ENCODE data around the gene PPP1R16B.

Gene PPP1R16B

DNA sequence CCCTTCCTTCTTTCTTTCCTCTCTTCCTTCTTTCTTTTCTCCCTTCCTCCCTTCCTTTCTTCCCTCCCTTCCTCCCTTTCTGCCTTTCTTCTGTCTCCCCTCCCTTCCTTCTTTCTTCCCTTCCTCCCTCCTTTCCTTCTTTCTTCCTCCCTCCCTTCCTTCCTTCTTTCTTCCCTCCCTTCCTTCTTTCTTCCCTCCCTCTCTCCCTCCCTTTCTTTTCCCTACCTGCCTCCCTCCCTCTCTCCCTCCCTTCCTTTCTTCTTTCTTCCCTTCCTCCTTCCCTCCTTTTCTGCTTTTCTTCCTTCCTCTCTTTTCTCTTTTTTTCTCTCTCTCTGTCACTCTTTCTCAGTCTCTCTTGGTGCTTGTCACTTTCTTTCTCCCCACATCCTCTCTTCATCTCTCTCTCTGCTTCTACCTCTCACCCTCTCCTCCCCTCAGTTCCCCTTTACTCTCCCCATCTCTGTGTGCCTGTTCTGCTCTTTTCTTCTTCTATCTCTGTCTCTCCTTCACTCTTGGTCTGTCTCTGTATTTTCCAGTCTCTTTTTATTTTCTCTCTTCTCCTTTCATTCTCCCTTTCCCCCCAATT, 90.6 kb downstream of the PPP1R16B start:
- no peak for DNase-seq (ENCODE audit: low spot score)

DNA sequence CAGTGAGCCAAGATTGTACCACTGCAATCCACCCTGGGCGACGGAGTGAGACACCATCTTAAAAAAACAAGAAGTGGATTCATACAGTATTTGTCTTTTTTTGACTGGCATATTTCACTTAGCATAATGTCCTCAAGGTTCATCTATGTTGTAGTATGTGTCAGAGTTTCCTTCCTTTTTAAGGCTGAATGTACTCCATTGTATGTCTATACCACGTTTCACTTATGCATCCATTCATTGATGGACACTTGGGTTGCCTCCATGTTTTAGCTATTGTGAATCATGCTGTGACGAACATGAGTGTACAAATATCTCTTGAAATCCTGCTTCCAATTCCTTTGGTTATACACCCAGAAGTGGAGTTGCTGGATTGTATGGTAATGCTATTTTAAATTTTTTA, 91.8 kb downstream of the PPP1R16B start:
- DNase-seq (ENCODE audit: low spot score) = no peak

DNA sequence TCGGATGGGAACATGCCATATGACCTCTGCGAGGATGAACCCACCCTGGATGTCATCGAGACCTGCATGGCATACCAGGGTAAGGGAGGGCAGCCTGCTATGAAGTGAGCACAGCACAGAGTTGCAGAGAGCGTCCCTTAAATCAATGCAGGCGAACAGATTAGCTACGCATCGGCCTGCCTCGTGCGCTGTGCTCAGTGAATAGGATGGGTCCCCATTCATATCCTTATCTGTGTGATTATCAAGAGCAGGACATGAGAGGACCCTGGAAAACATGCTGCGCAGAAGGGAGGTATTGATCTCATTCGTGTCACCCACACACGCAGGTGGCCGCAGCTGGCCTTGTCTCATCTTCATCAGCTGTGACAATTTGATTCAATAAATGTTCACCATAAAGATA, 95.1 kb downstream of the PPP1R16B start:
- DNase-seq (ENCODE audit: low spot score) = no peak

DNA sequence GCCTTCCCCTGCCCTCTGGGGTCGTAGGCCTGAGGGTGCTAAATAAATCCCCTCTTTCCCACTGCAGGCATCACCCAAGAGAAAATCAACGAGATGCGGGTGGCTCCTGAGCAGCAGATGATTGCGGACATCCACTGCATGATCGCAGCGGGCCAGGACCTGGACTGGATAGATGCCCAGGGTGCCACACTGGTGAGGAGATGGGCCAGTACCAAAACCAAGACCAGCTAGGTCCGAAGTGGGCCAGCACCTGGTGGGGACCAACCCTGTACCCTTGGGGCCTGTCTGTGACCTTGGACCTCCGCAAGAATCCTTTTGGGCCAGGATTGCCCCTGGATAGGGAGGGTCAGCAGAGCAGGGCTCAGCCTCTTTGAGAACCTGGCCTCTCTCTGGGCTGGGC, 97.1 kb downstream of the PPP1R16B start:
- DNase-seq (ENCODE audit: low spot score) = no peak

DNA sequence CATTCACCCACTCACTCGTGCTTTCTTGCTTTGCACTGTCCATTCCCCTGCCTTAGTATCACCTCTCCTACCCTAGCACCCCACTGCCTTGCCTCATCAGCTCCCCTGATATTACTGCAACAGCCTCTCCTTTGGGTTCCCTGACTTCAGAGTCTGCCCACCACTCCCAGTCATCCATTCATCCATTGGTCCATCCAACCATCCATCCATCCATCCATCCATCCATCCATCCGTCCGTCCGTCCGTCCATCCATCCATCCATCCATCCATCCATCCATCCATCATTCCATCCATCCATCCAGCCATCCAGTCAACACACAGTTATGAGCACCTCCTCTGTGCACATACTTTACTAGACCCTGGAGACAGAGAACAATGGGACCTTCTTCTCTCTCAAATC, 97.8 kb downstream of the PPP1R16B start:
- DNase-seq (ENCODE audit: low spot score) = no peak

DNA sequence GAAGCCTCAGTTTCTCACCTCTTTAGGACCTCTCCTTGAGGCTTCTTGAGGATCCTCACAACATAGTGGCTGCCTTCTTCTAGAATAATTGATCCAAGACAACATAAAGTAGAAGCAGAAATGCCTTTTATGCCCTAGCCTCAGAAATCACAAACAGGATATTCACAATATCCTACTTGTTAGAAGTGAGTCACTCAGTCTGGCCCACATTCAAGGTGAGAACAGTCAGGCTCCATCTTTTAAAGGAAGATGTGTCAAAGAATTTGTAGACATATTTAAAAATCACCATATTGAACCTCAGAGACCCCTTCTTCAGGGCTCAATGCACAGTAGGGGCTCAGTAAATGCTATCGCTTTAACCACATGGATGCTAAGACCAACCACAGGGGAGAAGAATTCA, 99.9 kb downstream of the PPP1R16B start:
- DNase-seq (ENCODE audit: low spot score) = no peak

DNA sequence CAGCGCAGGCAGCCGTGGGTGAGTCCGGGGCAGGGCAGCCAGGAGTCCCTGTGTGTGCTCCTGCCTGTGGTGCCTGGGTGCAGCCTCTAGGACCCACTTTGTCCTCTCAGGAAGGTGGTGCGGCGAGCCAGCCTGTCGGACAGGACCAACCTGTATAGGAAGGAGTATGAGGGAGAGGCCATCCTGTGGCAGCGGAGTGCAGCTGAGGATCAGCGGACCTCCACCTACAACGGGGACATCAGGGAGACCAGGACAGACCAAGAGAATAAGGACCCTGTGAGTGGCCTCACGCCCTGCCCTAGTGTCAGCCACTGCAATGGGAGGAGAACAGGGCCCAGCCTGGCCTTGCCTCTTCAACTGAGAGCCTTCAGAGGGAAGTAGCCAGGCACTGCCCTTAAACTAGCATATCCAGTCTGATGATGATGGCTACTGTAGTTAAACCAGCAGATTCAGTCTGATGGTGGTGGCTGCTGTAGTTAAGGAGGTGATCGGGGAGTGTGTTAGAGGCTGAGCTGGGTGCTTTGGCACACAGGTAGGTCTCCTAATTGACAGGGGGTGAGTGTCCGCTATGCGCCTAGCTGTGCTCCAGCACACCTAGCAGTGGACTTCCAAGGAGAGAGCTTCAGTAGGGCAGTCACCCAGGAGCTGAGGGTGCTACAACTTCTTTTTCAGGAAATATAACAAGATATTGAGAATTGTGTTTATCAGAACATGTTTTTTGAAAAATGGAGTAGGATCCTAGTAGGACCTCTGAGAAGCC, 102.6 kb downstream of the PPP1R16B start:
- DNase-seq (ENCODE audit: low spot score) = no peak

DNA sequence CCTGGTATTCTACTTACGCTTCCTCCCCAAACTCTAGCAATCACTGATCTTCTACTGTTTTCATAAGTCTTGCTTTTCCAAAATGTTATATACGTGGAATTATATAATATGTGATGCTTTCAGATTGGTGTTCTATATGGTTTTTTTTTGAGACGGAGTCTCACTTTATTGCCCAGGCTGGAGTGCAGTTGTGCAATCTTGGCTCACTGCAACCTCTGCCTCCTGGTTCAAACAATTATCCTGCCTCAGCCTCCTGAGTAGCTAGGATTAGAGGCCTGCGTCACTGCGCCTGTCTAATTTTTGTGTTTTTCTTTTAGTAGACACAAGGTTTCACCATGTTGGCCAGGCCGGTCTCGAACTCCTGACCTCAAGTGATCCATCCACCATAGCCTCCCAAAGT, 109.9 kb downstream of the PPP1R16B start:
- no peak for DNase-seq (ENCODE audit: low spot score)

DNA sequence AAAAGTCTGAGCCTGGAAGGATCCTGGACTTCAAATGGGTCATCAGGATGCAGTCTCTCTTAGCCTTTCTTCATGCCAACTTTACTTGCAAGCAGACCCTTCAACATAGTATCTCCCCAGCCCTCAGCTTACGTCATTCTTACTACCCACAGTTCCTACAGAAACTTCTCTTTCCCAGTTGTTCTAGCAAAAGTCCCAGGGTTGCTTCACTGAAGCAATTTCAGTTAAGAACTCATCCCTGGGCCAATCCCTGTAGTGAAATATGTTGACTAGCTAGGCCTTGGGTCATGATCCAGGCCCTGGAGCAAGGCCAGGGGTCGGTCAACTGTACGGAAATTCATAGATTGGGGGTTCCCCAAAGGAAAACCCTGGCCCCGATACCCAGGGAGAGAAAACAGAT, 112.2 kb downstream of the PPP1R16B start:
- no peak for DNase-seq (ENCODE audit: low spot score)

DNA sequence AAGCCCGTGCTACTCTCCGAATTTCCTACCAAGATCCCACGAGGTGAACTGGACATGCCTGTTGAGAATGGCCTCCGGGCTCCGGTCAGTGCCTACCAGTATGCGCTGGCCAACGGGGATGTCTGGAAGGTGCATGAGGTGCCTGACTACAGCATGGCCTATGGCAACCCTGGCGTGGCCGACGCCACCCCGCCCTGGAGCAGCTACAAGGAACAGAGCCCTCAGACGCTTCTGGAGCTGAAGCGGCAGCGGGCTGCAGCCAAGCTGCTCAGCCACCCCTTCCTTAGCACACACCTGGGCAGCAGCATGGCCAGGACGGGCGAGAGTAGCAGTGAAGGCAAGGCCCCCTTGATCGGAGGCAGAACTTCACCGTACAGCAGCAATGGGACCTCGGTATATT, 112.7 kb downstream of the PPP1R16B start:
- no peak for DNase-seq (ENCODE audit: low spot score)

DNA sequence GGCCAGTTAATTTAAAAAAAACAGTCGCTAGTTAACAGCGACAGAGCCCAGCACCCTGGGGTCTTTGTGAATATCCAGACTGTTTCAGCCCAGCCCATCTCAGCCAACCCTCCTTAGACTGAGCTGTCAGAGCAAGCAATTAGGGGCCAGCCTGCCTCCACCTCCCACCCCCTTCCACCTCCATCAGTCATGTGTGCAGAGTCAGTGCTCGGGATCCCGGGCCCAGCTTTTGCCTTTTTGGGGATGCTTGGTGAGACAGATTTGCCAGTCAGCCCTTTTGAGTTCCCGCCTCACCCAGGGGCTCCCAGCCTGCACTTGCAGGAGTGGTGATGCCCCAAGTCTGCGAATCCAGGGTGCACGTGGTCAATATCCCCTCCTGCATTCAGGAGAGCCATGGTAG, 114.2 kb downstream of the PPP1R16B start:
- DNase-seq (ENCODE audit: low spot score) = no peak

DNA sequence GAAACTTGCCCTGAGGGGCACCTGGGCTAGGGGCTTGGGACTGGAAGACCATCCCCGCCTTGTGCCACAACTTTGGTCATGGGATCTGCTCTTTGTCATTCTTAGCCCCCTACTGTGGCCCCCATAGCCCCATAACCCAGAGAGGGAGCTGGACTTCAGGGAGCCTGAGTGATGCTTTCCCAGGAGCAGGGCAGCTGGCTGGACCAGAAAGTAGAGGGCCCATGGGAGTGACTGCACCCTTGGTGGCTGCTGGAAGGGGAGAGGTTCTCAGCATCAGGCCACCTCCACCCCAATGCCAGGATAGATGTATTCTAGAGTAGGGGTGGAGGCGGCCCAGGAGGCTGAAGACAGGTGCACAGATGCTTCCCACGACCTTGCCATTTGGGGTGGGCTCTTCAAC, 114.9 kb downstream of the PPP1R16B start:
- no peak for DNase-seq (ENCODE audit: low spot score)

DNA sequence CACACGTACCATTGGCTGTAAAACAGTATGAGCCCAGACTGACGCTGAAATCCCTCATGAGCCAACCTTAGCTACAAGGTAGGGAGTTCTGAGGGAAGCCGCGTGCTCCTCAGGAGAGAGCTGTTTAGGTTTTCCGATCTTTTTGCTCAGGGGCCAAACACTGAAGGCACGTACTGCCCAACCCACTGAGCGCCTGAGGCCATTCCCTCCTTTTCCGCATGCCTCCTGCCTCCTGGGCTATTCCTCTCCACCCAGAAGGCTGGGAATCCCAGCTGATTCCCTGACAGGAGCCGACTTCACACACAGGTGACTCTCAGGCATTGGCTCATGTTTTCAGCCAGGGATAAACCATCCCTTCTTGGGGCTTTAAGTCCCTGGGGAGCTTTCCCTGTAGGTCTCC, 115.4 kb downstream of the PPP1R16B start:
- no peak for DNase-seq (ENCODE audit: low spot score)

DNA sequence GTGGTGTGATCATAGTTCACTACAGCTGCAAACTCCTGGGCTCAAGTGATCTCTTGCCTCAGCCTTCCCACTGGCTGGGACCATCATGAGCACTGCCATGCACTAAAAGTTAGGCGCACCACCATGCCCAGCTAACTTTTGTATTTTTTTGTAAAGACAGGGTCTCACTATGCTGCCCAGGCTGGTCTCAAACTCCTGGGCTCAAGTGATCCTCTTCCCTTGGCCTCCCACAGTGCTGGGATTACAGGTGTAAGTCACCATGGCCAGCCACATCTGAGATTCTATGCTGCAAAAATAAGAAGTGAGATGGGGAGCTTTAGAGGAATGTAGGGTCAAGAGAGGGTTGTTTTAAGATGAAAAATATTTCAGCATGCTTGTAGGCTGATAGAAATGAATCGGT, 119.2 kb downstream of the PPP1R16B start:
- DNase-seq (ENCODE audit: low spot score) = no peak

DNA sequence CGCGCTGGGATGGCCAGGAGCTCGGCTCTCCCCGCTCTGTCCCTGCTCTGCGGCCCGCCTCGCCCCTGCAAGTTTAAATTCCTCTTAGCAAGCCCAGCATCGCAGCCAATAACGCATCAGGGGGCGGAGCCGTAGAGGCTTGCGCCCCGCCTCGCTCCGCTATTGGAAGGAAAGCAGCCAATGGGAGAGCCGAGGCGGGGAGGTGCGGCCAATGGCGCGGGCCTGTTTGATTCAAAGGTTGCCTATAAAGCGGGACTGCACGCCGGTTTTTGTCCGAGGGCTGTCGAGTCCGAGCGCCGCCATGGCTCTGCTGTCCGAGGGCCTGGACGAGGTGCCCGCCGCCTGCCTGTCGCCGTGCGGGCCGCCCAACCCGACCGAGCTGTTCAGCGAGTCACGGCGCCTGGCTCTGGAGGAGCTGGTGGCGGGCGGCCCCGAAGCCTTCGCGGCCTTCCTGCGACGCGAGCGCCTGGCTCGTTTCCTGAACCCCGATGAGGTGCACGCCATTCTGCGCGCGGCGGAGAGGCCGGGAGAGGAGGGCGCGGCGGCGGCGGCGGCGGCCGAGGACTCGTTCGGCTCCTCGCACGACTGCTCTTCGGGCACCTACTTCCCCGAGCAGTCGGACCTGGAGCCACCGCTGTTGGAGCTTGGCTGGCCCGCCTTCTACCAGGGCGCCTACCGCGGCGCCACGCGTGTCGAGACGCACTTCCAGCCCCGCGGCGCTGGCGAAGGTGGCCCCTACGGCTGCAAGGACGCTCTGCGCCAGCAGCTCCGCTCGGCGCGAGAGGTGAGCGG, 120.8 kb downstream of the PPP1R16B start, which contains the start of gene FAM83D:
Gene FAM83D, plus strand, starts transcription at position 276 of the 792 bp plus-strand sequence. Its CDS starts 26 bp downstream, at position 302.
- DNase-seq (ENCODE audit: low spot score) = peak; percentile 96

DNA sequence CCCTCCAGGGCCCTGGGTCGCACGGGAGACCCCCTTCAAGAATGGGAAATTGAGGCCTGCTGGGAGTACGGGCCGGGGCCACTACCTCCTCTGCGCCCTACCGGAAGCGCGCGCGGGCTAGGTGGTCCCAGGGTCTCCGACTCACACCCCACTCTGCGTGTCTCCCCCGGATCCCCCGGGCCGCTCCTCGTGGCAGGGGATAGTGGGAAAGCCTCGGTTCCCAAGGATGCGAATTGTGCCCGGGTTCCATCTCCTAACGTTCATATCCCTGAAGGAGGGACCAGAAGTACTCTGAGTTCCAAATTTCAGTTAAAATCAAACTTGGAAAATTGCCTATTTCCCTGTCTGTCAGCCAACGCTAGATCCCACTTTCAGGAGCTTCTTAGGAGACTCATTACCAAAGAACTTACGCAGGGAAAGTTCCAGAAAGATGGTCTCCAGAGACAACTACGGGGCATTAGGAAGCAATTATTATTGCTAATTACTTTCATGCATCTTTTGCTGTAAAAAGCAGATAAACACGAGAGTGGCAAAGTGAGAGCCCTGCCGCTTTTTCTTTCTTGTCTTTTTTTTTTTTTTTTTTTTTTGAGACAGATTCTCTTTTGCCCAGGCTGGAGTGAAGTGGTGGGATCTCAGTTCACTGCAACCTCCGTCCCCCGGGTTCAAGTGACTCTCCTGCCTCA, 121.6 kb downstream of the PPP1R16B start:
- DNase-seq (ENCODE audit: low spot score) = no peak

DNA sequence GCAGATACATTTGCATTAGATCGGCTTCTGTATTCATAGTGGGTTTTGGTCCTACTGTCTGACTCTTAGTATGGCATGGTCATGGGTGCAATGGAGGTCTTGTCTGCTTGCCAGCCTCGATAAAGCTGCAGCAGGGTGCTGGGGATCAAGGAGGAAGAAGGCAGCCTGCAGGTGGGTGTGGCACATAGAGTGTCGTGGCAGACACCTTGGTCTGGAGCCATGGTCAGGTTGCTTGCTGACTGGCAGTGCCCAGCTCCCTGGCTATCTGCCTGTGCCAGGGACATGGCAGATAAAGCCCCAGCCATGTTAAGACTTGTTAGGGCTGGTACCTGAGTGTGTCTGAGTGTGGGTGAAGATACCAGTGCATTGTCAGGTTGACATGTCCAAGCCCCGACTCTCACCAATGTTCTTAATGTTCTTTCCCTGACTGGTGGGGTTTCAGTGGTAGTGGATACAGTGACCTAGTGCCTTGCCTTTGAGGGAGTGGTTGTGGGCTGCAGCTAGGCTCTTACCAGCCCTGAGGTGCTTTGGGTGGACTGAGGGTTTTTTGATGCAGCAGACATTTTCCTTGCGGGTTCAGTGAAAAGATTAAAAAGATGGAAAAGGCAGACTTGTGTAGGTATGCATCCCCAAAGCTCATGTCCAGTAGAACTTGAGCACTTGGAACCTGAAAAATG, 122.5 kb downstream of the PPP1R16B start:
- DNase-seq (ENCODE audit: low spot score) = peak; percentile 34

DNA sequence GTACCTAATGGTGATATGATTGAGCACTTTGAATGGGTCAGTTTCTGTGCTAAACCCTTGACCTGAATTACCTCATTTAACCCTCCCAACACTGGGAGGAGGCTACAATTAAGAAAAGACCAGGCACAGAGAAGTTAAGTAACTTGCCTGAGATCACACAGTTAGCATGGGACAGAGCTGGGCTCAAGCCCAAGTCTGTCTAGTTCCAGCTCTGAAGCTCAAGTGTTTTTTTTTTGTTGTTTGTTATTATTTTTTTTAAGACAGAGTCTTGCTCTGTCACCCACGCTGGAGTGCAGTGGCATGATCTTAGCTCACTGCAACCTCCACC, 124.7 kb downstream of the PPP1R16B start:
- DNase-seq (ENCODE audit: low spot score) = no peak

DNA sequence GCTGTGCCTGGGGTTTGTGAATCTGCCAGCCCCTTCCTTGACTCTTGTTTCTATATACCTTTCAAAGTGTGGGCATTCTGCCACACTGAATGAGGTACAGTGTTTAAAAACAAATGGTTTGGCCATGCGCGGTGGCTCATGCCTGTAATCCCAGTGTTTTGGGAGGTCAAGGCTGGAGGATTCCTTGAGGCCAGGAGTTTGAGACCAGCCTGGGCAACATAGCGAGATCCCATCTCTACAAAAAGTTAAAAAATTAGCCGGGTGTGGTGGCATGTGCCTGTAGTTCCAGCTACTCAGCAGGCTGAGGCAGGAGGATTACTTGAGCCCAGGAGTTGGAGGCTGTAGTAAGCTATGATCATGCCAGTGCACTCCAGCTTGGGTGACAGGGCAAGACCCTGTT, 126.5 kb downstream of the PPP1R16B start:
- DNase-seq (ENCODE audit: low spot score) = no peak

DNA sequence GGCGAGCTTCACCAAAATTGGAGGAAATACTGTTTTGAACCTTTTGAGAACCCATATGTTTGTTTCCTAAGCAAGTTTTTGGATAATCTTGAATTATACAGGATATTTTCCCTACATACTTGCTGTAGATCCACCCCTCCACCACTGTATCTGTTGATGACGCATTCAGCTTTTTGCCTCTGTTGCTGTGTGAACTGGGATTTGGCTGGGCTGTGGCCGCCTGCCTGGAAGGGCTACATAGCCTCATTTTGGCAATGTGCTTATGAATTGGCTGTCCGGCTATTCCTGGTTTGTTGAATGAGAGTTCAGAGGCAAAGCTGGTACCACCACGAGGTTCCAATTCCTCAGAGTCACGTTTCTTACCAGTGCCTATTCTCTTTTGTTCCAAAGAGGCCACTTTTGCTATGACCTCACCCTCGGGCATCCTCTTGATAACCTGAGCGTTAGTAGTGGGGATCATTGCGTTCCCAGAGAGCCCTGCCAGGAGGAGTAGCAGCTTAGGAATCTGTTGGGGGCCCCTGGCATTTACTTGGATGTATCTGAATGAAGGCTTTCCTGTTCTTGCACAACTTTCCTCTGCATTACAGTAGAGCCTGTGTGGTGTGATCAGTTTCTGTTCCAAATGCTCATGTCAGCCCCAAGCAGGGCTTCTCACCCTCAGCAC, 127.1 kb downstream of the PPP1R16B start:
- DNase-seq (ENCODE audit: low spot score) = no peak

DNA sequence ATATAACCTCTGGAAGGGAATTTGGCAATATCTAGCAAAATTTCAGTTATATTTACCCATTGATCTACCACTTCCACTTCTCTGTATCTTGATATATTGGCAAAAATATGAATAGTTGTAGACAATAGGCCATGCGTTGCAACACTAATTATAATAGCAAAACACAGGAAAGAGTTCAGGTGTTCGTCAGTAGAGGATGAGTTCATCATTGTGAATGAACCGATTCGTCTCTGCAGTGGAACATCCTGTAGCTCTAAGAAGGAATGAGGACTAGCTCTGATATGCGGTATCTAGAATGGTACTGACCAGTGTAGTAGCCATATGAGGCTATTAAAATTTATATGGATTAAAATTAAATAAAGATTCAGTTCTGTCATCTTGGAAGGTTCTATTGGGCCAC, 129.0 kb downstream of the PPP1R16B start:
- no peak for DNase-seq (ENCODE audit: low spot score)

DNA sequence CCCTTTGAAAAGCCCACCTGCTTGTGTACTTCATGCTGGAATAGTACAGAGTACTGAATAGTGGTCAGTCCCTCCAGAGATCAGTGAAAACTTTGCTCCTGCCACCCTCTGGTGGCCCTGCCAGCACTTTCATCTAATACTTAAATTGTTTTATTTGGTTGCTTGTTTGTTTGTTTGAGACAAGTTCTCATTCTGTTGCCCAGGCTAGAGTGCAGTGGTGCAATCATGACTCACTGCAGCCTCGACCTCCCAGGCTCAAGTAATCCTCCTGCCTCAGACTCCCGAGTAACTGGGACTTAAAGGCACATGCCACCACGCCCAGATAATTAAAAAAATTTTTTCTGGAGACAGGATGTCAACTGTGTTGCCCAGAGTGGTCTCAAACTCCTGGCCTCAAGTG, 129.8 kb downstream of the PPP1R16B start:
- DNase-seq (ENCODE audit: low spot score) = peak; percentile 4
